ENCODE data around the gene SPECC1.

GRCh38 chr17:20216154-20216815, 207.1 kb downstream of the SPECC1 start:
- TF ChIP-seq EZH2 (IDR thresholded peaks at IDR 0.05; ENCODE audit: low read length, unreplicated experiment), result no peak
- no peak for TF ChIP-seq CTCF (conservative IDR thresholded peaks at IDR 0.05; ENCODE audit: low read depth, low read length)
- no peak for TF ChIP-seq EZH2phosphoT487 (IDR thresholded peaks at IDR 0.05; ENCODE audit: borderline replicate concordance, low read length)

Measured in PC-3 (cell line).